Measurements from ENCODE around the gene ICAM3. TPM values are rescaled to one million over a fixed set of nuclear protein-coding genes. Genes with fewer than 3 reads are reported as not detected.

Gene ICAM3
- total RNA-seq, 2 experiments from 2014 or later = 63.7 to 76.4 TPM

DNA sequence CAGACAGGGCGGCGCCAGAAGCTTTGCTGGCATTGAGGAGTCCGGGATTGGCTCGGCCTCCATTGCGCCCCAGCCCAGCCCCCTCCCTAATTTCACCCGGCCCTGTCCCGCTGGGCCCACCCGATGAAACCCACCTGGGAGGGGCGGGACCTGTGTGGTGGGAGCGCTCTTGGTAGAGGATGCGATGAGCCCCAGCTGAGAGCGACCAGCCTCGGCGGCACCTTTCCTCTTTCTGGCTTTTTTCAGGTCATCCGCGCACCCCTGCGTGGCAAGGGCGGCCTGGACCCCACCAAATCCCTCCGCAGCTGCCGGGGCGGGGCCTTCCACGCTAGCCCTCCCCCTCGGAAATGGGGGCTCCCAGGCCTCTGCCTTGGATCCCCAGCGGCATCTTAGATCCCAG lies 30.0 kb downstream of the ICAM3 start, which contains the start of gene ZGLP1:
Gene ZGLP1 (minus strand): TSS at position 393 of the 400 bp plus-strand sequence.
- Histone ChIP-seq H3K27ac (ENCODE audit: low read depth, low read length, poor library complexity, severe bottlenecking) (no peak within 1 kb of the TSS), H3K9me2 (ENCODE audit: insufficient read depth, low read length) (no peaks in the 10 kb centered on the region), H3K9me3 (ENCODE audit: low read length) (no peaks in the 10 kb centered on the region), H3K79me2 (ENCODE audit: insufficient read depth, low read depth, low read length) (no peaks in the 10 kb centered on the region), H3K36me3 (ENCODE audit: insufficient read depth, low read length) (peaks cover 33% of the 10 kb centered on the region), H3K4me3 (ENCODE audit: low read depth, low read length, poor library complexity, severe bottlenecking) (no peak within 1 kb of the TSS), H4K20me1 (ENCODE audit: insufficient read depth, low read length) (no peaks in the 10 kb centered on the region), H3K4me2 (ENCODE audit: low read length) (no peak within 1 kb of the TSS), H3K4me1 (ENCODE audit: insufficient read depth, low read length, poor library complexity, severe bottlenecking) (peaks cover under 1% of the 10 kb centered on the region), H2AFZ (ENCODE audit: low read length) (no peak within 1 kb of the TSS)
- no TSS peak for BruUV-seq (replicated peaks)
- ChIA-PET CTCF (ENCODE audit: unreplicated experiment) (no interaction called here), POLR2A (no interaction called here)
- no peak for DNase-seq (ENCODE audit: low spot score)
- intact Hi-C loops (cut with micrococcal nuclease; ENCODE audit: unreplicated experiment) = no loop called here
- no peak for TF ChIP-seq EZH2phosphoT487 (IDR thresholded peaks at IDR 0.05; ENCODE audit: borderline replicate concordance, low read depth, low read length)
- TF ChIP-seq, protein P1, sequence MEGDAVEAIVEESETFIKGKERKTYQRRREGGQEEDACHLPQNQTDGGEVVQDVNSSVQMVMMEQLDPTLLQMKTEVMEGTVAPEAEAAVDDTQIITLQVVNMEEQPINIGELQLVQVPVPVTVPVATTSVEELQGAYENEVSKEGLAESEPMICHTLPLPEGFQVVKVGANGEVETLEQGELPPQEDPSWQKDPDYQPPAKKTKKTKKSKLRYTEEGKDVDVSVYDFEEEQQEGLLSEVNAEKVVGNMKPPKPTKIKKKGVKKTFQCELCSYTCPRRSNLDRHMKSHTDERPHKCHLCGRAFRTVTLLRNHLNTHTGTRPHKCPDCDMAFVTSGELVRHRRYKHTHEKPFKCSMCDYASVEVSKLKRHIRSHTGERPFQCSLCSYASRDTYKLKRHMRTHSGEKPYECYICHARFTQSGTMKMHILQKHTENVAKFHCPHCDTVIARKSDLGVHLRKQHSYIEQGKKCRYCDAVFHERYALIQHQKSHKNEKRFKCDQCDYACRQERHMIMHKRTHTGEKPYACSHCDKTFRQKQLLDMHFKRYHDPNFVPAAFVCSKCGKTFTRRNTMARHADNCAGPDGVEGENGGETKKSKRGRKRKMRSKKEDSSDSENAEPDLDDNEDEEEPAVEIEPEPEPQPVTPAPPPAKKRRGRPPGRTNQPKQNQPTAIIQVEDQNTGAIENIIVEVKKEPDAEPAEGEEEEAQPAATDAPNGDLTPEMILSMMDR (conservative IDR thresholded peaks at IDR 0.05; ENCODE audit: low read length) = no peak

DNA sequence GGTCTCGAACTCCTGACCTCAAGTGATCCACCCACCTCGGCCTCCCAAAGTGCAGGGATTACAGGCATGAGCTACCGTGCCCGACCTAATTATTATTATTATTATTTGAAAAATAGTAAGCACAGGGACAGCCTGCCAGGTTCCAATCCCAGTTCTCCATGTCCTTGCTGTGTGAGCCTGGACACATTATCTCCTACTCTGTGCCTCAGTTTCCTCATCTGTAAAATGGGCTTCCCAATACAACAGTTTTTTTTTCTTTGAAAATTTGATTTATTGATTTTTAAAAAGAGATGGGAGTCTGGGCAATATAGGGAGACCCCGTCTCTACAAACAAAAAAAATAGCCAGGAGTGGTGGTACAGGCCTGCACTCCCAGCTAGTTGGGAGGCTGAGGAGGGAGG lies 33.1 kb downstream of the ICAM3 start:
- no peak overlapping the region for H3K4me2 ChIP-seq (ENCODE audit: low read length)
- H2AFZ ChIP-seq (ENCODE audit: low read length) = no peak overlapping the region
- no peak for DNase-seq (ENCODE audit: low spot score)
- POLR2A ChIA-PET = no interaction called here
- H3K36me3 ChIP-seq (ENCODE audit: insufficient read depth, low read length) = peaks cover 19% of the 10 kb centered on the region; the same call in 1 of the 2 replicates
- no peaks in the 10 kb centered on the region for H3K4me1 ChIP-seq (ENCODE audit: insufficient read depth, low read length, poor library complexity, severe bottlenecking)
- TF ChIP-seq, protein P1 (conservative IDR thresholded peaks at IDR 0.05; ENCODE audit: low read length) = no peak
- no peak for TF ChIP-seq EZH2phosphoT487 (IDR thresholded peaks at IDR 0.05; ENCODE audit: borderline replicate concordance, low read depth, low read length)
- CTCF ChIA-PET (ENCODE audit: unreplicated experiment) = no interaction called here
- H3K79me2 ChIP-seq (ENCODE audit: insufficient read depth, low read depth, low read length) = no peaks in the 10 kb centered on the region
- no TSS peak for BruUV-seq (replicated peaks)
- intact Hi-C loops (cut with micrococcal nuclease; ENCODE audit: unreplicated experiment) = no loop called here
- H3K27ac ChIP-seq (ENCODE audit: low read depth, low read length, poor library complexity, severe bottlenecking) = no peak overlapping the region
- H3K4me3 ChIP-seq (ENCODE audit: low read depth, low read length, poor library complexity, severe bottlenecking) = no peak overlapping the region
- H4K20me1 ChIP-seq (ENCODE audit: insufficient read depth, low read length) = no peaks in the 10 kb centered on the region
- H3K9me3 ChIP-seq (ENCODE audit: low read length) = no peaks in the 10 kb centered on the region
- H3K9me2 ChIP-seq (ENCODE audit: insufficient read depth, low read length) = no peaks in the 10 kb centered on the region

DNA sequence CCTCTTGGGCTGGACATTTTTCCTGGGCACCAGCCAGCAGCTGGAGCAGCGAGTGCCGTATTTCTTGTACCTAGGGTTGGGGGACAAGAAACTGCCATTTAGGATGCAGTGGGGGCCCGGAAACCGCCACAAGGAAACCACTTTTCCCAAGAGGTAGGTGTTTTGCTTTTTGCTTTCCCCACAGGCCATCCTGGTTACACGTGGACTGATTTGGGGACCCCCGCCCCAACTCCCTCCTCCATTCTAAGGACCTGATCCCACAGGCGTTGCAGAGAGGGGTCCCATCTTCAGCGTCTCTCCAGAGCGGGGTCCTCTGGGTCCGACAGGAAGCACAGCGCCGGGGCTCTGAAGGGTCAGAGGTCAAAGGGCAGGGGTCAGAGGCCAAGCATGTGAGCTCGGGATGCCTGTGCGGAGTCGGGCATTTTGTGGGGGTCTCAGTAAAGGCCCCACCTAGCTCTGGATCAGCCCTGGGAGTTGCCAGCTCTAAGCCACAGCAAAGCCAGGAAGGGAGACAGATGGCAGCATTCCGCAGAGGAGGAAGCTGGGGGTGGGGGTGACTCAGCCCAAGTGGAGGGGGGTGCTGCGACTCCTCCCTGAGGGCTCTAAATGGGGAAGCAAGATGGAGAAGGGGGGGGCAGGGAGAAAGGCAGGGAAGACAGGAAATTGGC lies 34.2 kb downstream of the ICAM3 start:
- H4K20me1 ChIP-seq (ENCODE audit: insufficient read depth, low read length) = no peaks in the 10 kb centered on the region

More for the DNA sequence above, 34.2 kb downstream of the ICAM3 start:
- POLR2A ChIA-PET = interaction anchor here (0.6 kb wide), 1 partner anchor 36 kb away, joined by 5 read pairs; no protein-coding TSS in a partner anchor
- Histone ChIP-seq H3K9me2 (ENCODE audit: insufficient read depth, low read length) (no peaks in the 10 kb centered on the region), H3K36me3 (ENCODE audit: insufficient read depth, low read length) (peaks cover 13% of the 10 kb centered on the region; the same call in 1 of the 2 replicates), H3K4me3 (ENCODE audit: low read depth, low read length, poor library complexity, severe bottlenecking) (no peak overlapping the region), H3K27ac (ENCODE audit: low read depth, low read length, poor library complexity, severe bottlenecking) (no peak overlapping the region), H3K79me2 (ENCODE audit: insufficient read depth, low read depth, low read length) (no peaks in the 10 kb centered on the region), H3K9me3 (ENCODE audit: low read length) (no peaks in the 10 kb centered on the region), H2AFZ (ENCODE audit: low read length) (no peak overlapping the region), H3K4me2 (ENCODE audit: low read length) (no peak overlapping the region), H3K4me1 (ENCODE audit: insufficient read depth, low read length, poor library complexity, severe bottlenecking) (no peaks in the 10 kb centered on the region)
- TF ChIP-seq EZH2phosphoT487 (IDR thresholded peaks at IDR 0.05; ENCODE audit: borderline replicate concordance, low read depth, low read length) = no peak
- TF ChIP-seq, protein P1 (conservative IDR thresholded peaks at IDR 0.05; ENCODE audit: low read length) = no peak
- DNase-seq (ENCODE audit: low spot score) = no peak
- BruUV-seq (replicated peaks) = no TSS peak
- intact Hi-C loops (cut with micrococcal nuclease; ENCODE audit: unreplicated experiment) = no loop called here
- CTCF ChIA-PET (ENCODE audit: unreplicated experiment) = interaction anchor here (0.6 kb wide), 1 partner anchor 34 kb away, joined by 6 read pairs; no protein-coding TSS in a partner anchor

Measured in OCI-LY7 (cell line).